ENCODE results near the gene TBXAS1.

GRCh38 chr7:140067052-140067451 lies 238.0 kb downstream of the TBXAS1 start:
- no peak for TF ChIP-seq CTCF (IDR thresholded peaks at IDR 0.05; ENCODE audit: low read length)
- no peak for TF ChIP-seq EZH2phosphoT487 (IDR thresholded peaks at IDR 0.05; ENCODE audit: low read length)
